Cardiac muscle cell (in vitro differentiated cells and primary cell): ENCODE measurements around the gene TKT. TPM values are rescaled to one million over a fixed set of nuclear protein-coding genes. Genes with fewer than 3 reads are reported as not detected.
A peak's percentile ranks its signal among the peaks of the same experiment; 100 is the strongest.

Source experiments
- DNase-seq, 2 donors: peaks; one replicate each; pipeline versions ENCODE4 v3.0.0 to v3.0.0-alpha.2; 2010 to 2017; ENCODE audit warnings: low read depth in 1 of 2, low spot score in 1 of 2
- H3K27ac ChIP-seq: fragments of 200-600 bp; sonication (generic); 2 replicates; pipeline ENCODE4 v1.5.1; 2016
- H3K27me3 ChIP-seq: fragments of 200-600 bp; sonication (generic); 2 replicates; pipeline ENCODE4 v1.6.0; 2016; ENCODE audit warnings: control low read depth
- H3K36me3 ChIP-seq: fragments of 200-600 bp; sonication (generic); 2 replicates; pipeline ENCODE4 v1.5.1; 2016; ENCODE audit warnings: control low read depth
- H3K4me1 ChIP-seq: fragments of 200-600 bp; sonication (generic); 2 replicates; pipeline ENCODE4 v1.8.1; 2017; ENCODE audit warnings: low read depth, mild to moderate bottlenecking, mixed run types
- H3K4me3 ChIP-seq: fragments of 200-600 bp; sonication (generic); 2 replicates; pipeline ENCODE4 v1.5.1; 2016; ENCODE audit warnings: mild to moderate bottlenecking
- H3K9me3 ChIP-seq: fragments of 200-600 bp; sonication (generic); 2 replicates; pipeline ENCODE4 v1.5.1; 2017; ENCODE audit warnings: low read depth, mild to moderate bottlenecking, control low read depth
- CTCF ChIP-seq: IDR thresholded peaks from 2 replicates; pipeline ENCODE4 v1.5.1; 2012; ENCODE audit warnings: low read depth, mild to moderate bottlenecking, low read length
- polyA plus RNA-seq: library from polyadenylated mRNA; unstranded; fragments of >200 nt; fragmentation: Nextera tagmentation; extraction: Ambion mirVana; gene quantifications from 2 replicates; pipeline ENCODE4 v1.2.1, GENCODE V29; 2016
- total RNA-seq: library from RNA; depleted of rRNA; stranded (reverse); fragments of >200 nt; gene quantifications from 2 replicates; pipeline ENCODE4 v1.2.3, GENCODE V29; 2016

Gene TKT
- total and polyA plus RNA-seq, 2 experiments from 2014 or later: 70.9 to 119 TPM

GRCh38 chr3:53250453-53250852 lies 5.4 kb downstream of the TKT start:
- no peaks in the 10 kb centered on the region for H3K9me3 ChIP-seq

DNA sequence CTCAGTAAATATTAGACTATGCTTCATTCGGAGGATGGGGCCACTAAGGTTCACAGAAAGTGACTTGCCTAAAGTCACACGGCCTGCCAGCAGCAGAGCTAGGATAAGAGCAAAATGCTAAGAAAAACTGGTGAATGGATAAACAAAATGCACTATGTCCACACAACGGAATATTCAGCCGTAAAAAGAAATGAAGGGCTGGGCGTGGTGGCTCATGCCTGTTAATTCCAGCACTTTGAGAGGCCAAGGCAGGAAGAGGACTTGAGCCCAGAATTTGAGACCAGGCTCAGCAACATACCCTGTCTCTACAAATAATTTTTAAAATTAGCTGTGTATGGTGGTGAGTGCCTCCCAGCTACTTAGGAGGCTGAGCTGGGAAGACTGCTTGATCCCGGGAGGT lies 7.7 kb downstream of the TKT start:
- peaks cover 27% of the 10 kb centered on the region for H3K4me1 ChIP-seq
- no peaks in the 10 kb centered on the region for H3K9me3 ChIP-seq
- H3K27me3 ChIP-seq: no peaks in the 10 kb centered on the region
- no peaks in the 10 kb centered on the region for H3K36me3 ChIP-seq
- H3K27ac ChIP-seq: no peak overlapping the region
- no peak for TF ChIP-seq CTCF
- no peak overlapping the region for H3K4me3 ChIP-seq
- DNase-seq: no peak

More at GRCh38 chr3:53250453-53250852, 5.4 kb downstream of the TKT start:
- Histone ChIP-seq H3K36me3 (no peaks in the 10 kb centered on the region), H3K4me1 (peaks cover 8% of the 10 kb centered on the region), H3K4me3 (no peak overlapping the region), H3K27ac (no peak overlapping the region), H3K27me3 (no peaks in the 10 kb centered on the region)
- no peak for TF ChIP-seq CTCF
- DNase-seq: no peak

- TF ChIP-seq CTCF: no peak
Measured at GRCh38 chr3:53247619-53248018, 8.2 kb downstream of the TKT start.

GRCh38 chr3:53244271-53244670 lies 11.6 kb downstream of the TKT start:
- Histone ChIP-seq H3K36me3 (peaks cover 8% of the 10 kb centered on the region), H3K9me3 (no peaks in the 10 kb centered on the region), H3K4me1 (peaks cover 23% of the 10 kb centered on the region), H3K27me3 (no peaks in the 10 kb centered on the region), H3K27ac (peak overlapping the region; percentile 67), H3K4me3 (no peak overlapping the region)
- no peak for TF ChIP-seq CTCF
- no peak for DNase-seq

More at GRCh38 chr3:53247619-53248018, 8.2 kb downstream of the TKT start:
- Histone ChIP-seq H3K9me3 (no peaks in the 10 kb centered on the region), H3K4me3 (no peak overlapping the region), H3K27ac (no peak overlapping the region), H3K4me1 (peaks cover 29% of the 10 kb centered on the region), H3K27me3 (no peaks in the 10 kb centered on the region), H3K36me3 (no peaks in the 10 kb centered on the region)
- no peak for DNase-seq

DNA sequence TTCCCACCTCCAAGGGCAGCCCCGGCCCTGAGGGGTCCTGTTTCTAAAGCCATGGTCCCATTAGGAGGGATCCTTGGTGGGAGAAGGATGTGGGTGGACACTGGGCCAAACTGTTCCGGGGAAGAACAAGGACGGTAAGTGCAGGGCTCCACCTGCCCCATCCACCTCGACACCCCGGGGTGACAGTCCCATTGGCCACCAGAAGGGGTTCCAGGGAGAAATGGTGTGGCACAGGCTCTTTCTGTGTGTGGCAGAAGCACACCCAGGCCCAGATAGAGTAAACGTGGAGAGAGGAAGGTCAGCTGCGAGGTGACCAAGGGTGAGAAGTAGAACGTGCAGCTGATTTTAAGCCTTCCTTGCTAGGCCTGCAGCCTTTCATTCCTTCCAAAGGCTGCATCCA lies 12.0 kb downstream of the TKT start:
- Histone ChIP-seq H3K4me3 (no peak overlapping the region), H3K4me1 (peaks cover 23% of the 10 kb centered on the region), H3K36me3 (peaks cover 9% of the 10 kb centered on the region), H3K27ac (peak overlapping the region; percentile 67), H3K27me3 (no peaks in the 10 kb centered on the region), H3K9me3 (no peaks in the 10 kb centered on the region)
- no peak for DNase-seq
- TF ChIP-seq CTCF: no peak

GRCh38 chr3:53243165-53243564 lies 12.7 kb downstream of the TKT start:
- no peak for TF ChIP-seq CTCF
- DNase-seq: peak; percentile 35
- Histone ChIP-seq H3K9me3 (no peaks in the 10 kb centered on the region), H3K4me3 (no peak overlapping the region), H3K36me3 (peaks cover 13% of the 10 kb centered on the region), H3K27me3 (no peaks in the 10 kb centered on the region), H3K27ac (peak overlapping the region; percentile 67), H3K4me1 (peaks cover 23% of the 10 kb centered on the region)
